COR-L47 (cell line): ENCODE results near the gene CD99L2.

ENCODE experiments used
- DNase-seq: peaks from one replicate; lab custom pipeline; 2025; lab: John Stamatoyannopoulos, UW

The CD99L2 gene

DNA sequence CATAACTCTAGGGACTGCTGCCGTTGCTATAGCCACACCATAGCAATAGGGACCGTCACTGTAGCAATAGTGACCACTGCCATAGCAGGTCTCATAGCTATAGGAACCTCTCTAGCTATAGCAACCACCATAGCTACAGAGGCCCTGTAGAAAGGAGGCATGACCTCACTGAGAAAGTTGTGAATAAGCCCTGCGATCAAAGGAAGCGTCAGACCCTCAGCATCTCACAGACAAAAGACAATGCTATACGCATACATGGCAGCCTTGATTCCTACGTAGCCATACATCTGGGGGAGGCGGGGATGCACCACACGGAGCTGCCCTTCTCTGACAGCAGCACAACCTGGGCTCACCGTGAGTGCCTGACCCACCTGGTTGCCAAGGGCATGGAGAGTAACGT, 116.8 kb downstream of the CD99L2 start:
- DNase-seq: no peak

- DNase-seq: no peak
Observed at GRCh38 chrX:150779385-150779784, 119.1 kb downstream of the CD99L2 start.

GRCh38 chrX:150777328-150777992, 121.0 kb downstream of the CD99L2 start:
- no peak for DNase-seq

DNA sequence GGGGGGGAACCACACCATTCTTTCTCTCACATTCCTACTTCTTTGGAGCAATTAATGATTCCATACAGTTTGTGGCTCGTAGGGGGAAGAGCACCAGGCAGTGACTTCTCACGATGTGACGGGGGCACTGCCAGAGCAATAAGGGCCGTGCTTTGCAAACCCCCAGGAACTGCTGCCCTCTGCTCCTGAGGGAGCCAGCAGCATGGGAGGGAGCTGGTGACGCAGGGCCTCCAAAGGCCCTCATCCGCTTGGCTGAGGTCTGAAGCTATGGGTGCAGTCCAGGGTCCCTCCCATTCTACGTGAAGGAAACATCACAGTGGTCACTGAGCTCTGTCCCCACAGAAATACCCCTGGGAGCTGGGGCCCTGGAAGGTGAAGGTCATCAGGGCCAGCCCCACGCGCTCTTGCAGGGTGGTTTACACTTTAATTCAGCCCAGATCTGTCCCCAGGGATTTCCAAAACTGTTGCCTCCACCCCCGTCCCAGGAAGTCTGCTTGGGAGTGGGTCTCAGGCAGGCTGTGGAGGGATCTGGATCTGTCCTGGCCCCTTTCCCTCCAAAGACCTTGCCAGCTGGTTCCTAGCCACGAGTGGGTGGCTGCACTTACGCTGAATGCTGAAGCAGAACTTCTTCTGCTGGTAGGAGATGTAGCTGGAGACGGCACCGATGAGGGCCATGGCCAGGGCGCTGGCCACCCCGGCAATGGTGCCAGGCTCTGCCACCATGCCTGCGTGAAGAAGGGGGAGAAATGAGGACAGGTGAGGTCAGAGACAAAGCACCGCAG, 122.7 kb downstream of the CD99L2 start:
- DNase-seq: no peak

- no peak for DNase-seq
Observed at GRCh38 chrX:150774798-150775568, 123.5 kb downstream of the CD99L2 start.

GRCh38 chrX:150773634-150774033, 124.8 kb downstream of the CD99L2 start:
- no peak for DNase-seq

DNA sequence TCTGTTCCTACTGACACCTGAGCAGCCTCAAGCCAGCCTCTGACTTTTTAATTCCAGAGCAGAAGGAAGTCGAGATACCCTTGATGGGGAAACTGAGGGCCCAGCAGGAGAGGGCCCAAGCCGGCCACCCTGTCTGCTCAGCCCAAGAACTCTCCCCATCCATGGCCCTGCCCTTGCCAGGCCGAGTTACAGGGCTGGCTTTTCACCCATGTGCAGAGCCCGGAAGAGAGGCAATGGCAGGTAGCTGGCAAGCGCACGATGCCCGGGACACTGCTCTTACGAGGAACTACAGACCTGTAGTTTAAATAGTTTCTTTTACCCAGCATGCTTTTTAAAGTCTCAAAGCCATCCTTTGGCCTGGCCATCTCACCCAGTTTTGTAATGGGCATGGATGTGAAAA, 125.4 kb downstream of the CD99L2 start:
- no peak for DNase-seq

DNA sequence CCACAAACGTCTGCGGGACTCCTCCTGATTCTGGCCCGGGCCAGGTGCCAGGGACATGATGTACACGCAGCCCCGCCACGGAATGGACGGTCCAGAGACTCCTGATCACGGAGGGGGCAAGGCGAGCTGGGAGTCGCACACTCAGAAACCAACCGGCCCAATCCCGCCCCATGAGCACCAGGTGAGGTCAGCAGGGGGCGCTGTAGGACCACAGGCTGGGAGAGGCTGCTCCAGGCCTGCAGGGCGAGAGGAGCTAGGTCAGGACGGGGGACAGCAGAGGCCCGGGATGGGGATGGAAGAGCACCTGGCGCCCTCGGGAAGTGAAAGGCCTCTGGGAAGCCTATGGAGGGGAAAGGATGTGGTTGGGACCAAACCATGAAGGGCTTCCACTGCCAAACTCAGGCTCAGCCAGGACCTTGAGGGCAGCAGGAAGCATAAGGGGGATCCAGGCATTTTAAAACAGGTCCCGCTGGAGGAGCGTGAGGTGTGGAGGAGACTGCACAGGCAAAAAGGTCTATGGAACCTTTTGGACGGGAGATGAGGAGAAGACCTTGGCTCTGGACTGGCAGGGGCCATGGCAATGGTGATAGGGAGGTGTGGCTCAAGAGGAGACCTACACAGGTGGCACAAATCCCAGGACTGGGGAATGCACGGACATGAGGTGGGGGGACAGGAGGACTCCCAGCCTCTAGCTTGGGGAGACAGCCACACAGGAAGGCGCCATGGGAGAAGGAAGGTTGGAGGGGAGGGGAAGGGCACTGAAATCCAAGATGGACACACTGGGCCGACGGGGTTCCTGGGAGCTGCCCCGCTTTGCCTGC, 126.1 kb downstream of the CD99L2 start:
- DNase-seq: peak; percentile 31

DNA sequence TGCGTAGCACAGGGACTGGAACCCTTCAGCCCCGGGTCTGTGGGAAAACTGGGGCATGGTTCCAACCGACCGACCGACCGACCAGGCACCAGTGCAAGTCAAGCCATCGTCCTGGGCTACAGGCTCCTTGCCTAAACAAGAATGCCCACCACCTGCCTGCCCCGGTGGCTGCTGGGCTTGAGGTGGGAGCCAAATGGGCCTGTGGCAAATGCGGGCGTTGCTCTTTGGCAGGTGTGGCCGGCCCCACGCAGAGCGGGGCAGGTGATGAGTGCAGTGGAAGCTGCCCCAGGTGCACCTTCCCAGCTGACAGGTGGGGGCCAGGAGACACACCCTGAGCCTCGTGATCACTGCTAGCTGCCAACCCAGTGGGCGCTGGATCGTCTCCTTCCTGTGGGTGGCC, 127.4 kb downstream of the CD99L2 start:
- DNase-seq: peak; percentile 70

- peak; percentile 61 for DNase-seq
Observed at GRCh38 chrX:150770623-150771022, 127.8 kb downstream of the CD99L2 start.

GRCh38 chrX:150769408-150769807, 129.1 kb downstream of the CD99L2 start:
- no peak for DNase-seq

- DNase-seq: no peak
Observed at GRCh38 chrX:150768580-150769190, 129.8 kb downstream of the CD99L2 start.

DNA sequence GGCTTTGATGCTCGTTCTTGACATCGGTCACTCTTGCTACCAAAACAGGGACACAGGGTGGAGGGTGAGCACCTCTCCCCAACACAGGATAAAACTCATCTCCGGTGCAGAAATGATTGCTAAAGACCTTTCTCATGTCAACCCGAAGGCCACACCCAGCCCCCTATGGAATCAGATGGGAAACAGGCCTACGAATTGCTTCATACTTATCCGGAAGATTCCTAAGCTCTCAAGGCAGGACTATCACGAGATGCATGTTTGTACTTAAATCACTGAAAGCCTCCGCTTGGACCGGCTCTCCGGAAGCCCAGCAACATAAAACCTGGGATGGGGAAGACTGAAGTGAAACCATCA, 130.4 kb downstream of the CD99L2 start:
- DNase-seq: no peak

GRCh38 chrX:150767475-150768131, 130.9 kb downstream of the CD99L2 start:
- DNase-seq: no peak

DNA sequence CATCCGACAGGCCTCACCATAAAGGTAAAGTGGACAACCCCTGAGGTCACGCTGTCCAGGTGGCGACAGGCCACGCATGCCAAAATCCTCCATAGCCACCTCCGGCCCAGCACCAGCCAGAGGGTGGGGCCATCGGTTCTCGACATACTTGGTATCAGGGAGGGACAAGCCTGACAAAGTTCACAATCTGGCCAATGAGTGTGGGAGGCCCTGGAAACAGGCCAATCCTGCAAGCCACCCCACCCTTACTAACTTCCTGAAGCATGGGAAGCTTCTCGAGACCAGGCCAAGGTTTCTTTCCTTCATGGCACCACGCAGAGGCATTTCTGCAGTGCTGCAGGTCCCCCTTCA, 131.4 kb downstream of the CD99L2 start:
- no peak for DNase-seq

DNA sequence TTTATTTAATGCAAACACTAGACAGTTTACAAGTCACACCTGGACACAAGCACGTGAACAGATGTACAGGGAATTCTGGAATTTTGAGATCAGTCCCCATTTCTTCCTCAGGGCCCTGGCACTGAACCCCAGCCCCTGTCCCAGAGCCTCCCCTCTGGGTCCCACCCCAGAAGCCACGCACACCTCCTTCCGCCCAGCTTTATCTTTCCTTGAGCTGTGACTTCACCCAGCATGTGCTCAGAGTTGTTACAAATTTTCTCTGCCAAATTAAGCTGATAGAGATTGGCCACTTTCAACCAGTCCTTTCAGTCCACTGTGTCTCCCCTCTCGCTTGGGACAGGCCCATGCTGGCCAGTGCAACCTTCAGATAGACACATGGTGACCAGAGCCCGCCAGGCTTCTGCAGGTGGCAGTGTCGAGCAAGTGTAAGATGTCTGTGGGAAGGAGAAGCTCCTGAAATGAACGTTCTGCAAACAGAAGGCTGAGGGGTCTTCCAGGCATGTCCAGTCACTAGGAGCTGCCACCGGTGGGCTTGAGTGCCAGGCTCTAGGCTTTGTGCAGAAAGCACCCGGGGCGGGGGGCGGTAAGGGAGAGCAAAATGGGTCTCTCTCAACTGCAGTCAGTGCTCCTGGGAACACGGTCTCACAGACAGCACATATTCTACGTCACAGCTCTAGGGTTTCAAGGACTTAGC, 132.0 kb downstream of the CD99L2 start:
- no peak for DNase-seq

- DNase-seq: no peak
Observed at GRCh38 chrX:150765782-150766350, 132.6 kb downstream of the CD99L2 start.

- DNase-seq: no peak
Observed at GRCh38 chrX:150765237-150765636, 133.2 kb downstream of the CD99L2 start.

GRCh38 chrX:150763810-150764209, 134.7 kb downstream of the CD99L2 start:
- no peak for DNase-seq

GRCh38 chrX:150763303-150763797, 135.1 kb downstream of the CD99L2 start:
- DNase-seq: no peak
